ENCODE measurements around the gene ZNF181. TPM values are rescaled to one million over a fixed set of nuclear protein-coding genes. Genes with fewer than 3 reads are reported as not detected.

ZNF181 gene
- total RNA-seq, 1 donor from 2014 or later, result 8.7 TPM

DNA sequence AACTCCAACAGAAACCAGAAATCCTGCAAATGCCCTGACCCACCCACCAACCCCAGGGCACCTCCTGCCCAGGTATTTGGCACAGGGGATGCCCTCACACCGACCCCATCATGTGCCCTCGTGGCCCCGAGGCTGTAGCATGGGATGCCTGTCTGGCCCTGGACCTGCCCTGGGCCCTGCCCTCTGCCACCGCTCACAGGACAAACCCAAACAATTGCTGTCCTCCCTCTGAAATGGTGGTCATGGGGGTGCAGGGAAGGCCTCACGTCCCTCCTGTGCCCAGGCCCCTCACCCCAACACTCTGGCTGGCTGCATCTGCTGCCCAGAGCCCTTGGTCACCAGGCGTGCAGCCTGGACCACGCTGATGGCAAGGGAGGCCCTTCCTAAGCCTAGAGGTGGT lies 2.1 kb upstream of the ZNF181 start:
- H3K9me3 Mint-ChIP-seq (ENCODE audit: low read depth), result peaks cover 19% of the 10 kb centered on the region
- no peak overlapping the region for H3K27ac Mint-ChIP-seq (ENCODE audit: unreplicated experiment)
- peaks cover 19% of the 10 kb centered on the region for H3K36me3 Mint-ChIP-seq (ENCODE audit: low read depth)
- TF ChIP-seq, protein P1, sequence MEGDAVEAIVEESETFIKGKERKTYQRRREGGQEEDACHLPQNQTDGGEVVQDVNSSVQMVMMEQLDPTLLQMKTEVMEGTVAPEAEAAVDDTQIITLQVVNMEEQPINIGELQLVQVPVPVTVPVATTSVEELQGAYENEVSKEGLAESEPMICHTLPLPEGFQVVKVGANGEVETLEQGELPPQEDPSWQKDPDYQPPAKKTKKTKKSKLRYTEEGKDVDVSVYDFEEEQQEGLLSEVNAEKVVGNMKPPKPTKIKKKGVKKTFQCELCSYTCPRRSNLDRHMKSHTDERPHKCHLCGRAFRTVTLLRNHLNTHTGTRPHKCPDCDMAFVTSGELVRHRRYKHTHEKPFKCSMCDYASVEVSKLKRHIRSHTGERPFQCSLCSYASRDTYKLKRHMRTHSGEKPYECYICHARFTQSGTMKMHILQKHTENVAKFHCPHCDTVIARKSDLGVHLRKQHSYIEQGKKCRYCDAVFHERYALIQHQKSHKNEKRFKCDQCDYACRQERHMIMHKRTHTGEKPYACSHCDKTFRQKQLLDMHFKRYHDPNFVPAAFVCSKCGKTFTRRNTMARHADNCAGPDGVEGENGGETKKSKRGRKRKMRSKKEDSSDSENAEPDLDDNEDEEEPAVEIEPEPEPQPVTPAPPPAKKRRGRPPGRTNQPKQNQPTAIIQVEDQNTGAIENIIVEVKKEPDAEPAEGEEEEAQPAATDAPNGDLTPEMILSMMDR (IDR thresholded peaks at IDR 0.05), result no peak
- H3K27me3 Mint-ChIP-seq (ENCODE audit: low read depth), result peaks cover 2% of the 10 kb centered on the region
- DNase-seq (ENCODE audit: low spot score), result no peak
- H3K4me1 Mint-ChIP-seq (ENCODE audit: low read depth), result peaks cover 22% of the 10 kb centered on the region
- H3K4me3 Mint-ChIP-seq (ENCODE audit: unreplicated experiment), result no peak overlapping the region

DNA sequence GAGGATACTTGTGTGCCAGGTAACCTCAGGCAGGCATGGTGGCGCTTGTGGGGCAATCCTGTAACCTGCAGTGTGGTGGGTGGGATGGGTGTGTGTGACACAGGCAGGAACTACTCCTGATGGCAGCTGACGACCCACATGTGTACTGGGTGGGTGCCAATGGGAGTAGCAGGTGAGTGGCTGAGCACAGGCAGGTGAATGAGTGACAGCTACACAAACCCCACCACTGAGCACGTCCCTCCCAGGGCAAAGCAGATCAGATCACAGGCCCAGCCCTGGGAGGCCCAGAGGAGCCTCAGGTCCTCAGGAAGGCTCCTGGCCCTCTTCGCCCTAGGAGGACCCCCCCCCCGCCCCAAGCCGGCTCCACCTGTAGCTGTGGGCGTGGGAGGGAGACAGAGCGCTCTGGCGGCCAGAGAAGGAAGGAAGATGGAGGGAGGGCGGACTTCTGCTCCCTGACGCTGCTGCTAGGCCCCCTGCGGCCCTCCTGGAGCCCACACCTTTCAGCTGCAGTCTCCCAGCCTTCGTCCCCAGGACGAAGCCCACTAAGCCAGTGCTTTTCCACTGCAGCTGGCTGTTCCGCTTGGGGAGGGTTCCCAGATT lies 1.3 kb upstream of the ZNF181 start:
- peaks cover 23% of the 10 kb centered on the region for H3K36me3 Mint-ChIP-seq (ENCODE audit: low read depth)
- H3K9me3 Mint-ChIP-seq (ENCODE audit: low read depth), result peaks cover 21% of the 10 kb centered on the region
- H3K4me1 Mint-ChIP-seq (ENCODE audit: low read depth), result peaks cover 22% of the 10 kb centered on the region
- peak overlapping the region; percentile 22 for H3K4me3 Mint-ChIP-seq (ENCODE audit: unreplicated experiment)
- peaks cover 2% of the 10 kb centered on the region for H3K27me3 Mint-ChIP-seq (ENCODE audit: low read depth)
- DNase-seq (ENCODE audit: low spot score), result no peak
- peak overlapping the region; percentile 12 for H3K27ac Mint-ChIP-seq (ENCODE audit: unreplicated experiment)
- TF ChIP-seq, protein P1 (IDR thresholded peaks at IDR 0.05), result no peak

DNA sequence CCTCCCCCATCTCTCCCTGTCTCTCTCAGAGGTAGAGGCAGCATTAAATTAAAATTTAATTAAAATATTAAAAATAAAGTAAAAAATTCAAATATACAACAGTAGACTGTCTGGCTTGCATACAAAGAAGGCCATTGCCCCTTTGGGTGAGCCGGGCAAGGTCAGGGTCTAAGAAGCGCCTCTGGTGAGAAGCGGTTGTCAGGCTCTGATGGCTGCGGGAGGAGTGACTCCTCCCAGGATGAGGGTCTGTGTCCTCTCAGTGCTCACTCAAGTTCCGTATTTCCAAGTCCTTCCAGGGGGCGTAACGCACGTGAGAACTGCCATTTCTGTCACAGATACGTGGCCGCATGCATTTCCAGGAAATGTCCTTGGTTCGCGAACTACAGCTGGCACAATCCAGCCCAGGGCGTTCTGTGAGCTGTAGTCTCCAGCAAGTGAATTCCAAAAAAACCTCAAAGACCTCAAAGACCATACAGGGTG lies 737 bp upstream of the ZNF181 start:
- H3K4me3 Mint-ChIP-seq (ENCODE audit: unreplicated experiment), result peak overlapping the region; percentile 90

DNA sequence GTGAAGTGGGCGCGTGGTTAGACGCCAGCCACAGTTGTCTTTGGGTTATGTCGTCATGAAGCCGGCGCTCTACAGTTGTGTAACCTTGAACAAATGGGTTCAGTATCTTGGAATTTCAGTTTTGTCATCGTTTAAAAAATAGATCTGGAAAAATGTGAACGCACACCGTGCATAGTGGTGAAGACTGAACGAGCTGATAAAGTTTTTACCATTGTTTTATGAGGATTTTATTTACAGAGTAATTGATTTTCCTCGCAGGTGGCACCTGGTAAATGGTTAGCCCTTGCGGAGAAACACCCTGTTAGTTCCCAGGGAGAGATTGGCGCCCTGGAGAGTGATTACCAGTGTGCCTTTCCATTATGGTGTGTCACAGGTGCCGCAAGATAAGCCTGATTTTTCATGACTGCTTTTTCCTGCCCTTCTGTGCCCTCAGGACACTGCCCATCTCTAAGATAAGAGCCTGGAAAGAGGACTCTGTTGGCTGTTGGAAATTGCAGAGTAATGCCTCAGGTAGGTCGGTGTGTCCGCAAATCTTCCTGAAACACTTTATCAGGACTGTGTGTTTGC lies 577 bp downstream of the ZNF181 start:
- TF ChIP-seq, protein P1 (IDR thresholded peaks at IDR 0.05), result peak; percentile 6
- Mint-ChIP-seq H3K36me3 (ENCODE audit: low read depth) (peaks cover 38% of the 10 kb centered on the region), H3K9me3 (ENCODE audit: low read depth) (peaks cover 35% of the 10 kb centered on the region), H3K27ac (ENCODE audit: unreplicated experiment) (peak overlapping the region; percentile 97), H3K4me1 (ENCODE audit: low read depth) (peaks cover 22% of the 10 kb centered on the region), H3K4me3 (ENCODE audit: unreplicated experiment) (peak overlapping the region; percentile 90), H3K27me3 (ENCODE audit: low read depth) (no peaks in the 10 kb centered on the region)
- no peak for DNase-seq (ENCODE audit: low spot score)

More for the DNA sequence above, 737 bp upstream of the ZNF181 start:
- TF ChIP-seq, protein P1 (IDR thresholded peaks at IDR 0.05), result peak; percentile 9
- peaks cover 2% of the 10 kb centered on the region for H3K27me3 Mint-ChIP-seq (ENCODE audit: low read depth)
- H3K9me3 Mint-ChIP-seq (ENCODE audit: low read depth), result peaks cover 24% of the 10 kb centered on the region
- H3K36me3 Mint-ChIP-seq (ENCODE audit: low read depth), result peaks cover 27% of the 10 kb centered on the region
- H3K4me1 Mint-ChIP-seq (ENCODE audit: low read depth), result peaks cover 22% of the 10 kb centered on the region
- DNase-seq (ENCODE audit: low spot score), result no peak
- peak overlapping the region; percentile 97 for H3K27ac Mint-ChIP-seq (ENCODE audit: unreplicated experiment)

DNA sequence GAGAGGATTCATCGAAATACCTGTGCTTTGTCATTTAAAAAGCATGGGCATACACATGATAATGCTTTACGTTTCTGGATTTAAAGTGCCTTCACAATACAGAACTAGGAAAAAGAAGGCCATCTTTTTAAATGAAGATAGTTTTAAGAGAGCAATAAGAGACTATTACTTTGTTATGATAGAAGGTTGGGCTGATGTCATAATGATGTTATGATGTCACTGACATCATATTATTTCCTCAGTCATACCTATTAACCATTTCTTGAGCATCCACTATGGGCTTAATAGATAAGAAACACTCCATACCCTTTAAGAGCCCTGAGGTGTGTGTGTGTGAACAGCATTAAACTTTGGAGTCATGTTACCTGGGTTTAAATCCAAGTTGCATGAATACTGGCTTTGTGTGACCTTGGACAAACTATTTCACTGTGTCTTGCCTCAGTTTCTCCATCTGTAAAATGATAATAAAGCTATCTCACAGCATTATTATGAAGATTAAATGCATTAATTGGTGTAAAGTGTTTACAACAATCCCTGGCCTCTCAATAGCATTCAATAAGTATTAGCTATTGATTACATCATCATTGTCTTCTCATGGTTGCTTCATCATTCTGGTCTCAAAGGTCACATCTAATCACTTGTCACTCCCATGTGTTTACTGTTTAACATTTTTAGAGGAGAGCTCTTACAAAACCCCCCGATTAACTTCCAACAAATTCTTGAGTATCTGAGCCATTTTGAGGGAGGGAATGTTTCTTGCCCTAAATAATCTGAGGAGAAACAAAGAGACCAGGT lies 11.1 kb downstream of the ZNF181 start:
- H3K4me3 Mint-ChIP-seq (ENCODE audit: unreplicated experiment), result no peak overlapping the region
- H3K27ac Mint-ChIP-seq (ENCODE audit: unreplicated experiment), result no peak overlapping the region
- H3K4me1 Mint-ChIP-seq (ENCODE audit: low read depth), result no peaks in the 10 kb centered on the region
- H3K36me3 Mint-ChIP-seq (ENCODE audit: low read depth), result peaks cover 69% of the 10 kb centered on the region
- peaks cover 90% of the 10 kb centered on the region for H3K9me3 Mint-ChIP-seq (ENCODE audit: low read depth)
- TF ChIP-seq, protein P1 (IDR thresholded peaks at IDR 0.05), result no peak
- no peak for DNase-seq (ENCODE audit: low spot score)
- H3K27me3 Mint-ChIP-seq (ENCODE audit: low read depth), result no peaks in the 10 kb centered on the region

Measured in chondrocyte (in vitro differentiated cells).